ENCODE results near the gene RGS19.

The RGS19 gene

DNA sequence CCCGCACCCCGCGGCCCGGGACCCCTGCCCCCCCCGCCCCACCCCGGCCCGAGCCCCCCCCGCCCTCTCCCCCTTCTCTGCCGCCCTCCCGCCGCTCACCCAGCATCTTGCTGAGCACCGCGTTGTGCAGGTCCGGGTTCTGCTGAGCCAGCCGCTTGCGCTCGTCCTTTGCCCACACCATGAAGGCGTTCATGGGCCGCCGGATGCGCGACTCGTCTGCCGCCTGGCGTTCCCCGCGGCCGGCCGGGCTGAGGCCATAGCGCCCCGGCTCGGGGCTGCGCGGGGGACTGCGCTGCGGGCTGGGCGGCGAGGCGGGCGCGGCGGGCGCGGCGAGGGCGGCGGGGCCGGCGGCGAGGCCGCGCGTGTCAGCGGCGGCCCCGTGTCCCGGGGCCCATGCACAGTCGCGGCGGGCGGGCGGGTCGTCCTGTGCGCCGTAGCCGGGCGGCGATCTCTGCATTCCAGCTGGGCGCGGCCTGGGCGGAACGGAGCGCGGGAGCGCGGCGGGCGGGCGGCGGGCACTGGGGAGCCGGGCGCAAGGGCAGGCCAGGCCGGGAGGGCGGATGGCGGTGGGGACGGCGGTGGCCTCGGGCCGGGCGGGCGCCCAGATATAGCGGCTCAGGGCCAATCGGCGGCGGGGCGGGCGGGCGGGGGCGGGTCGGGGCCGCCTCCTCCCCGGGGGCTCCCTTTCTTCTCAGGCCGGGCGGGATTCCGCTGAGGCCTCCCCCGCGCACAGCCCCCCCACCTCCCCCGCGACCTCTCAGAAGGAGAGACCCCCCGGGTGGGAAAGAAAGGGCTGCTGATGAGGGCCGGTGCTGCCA, 30.0 kb downstream of the RGS19 start, which contains the start of gene SOX18:
Gene SOX18, minus strand, starts transcription at position 580 of the 818 bp plus-strand sequence. Its CDS starts 123 bp downstream, at position 457.
- no peak for DNase-seq (ENCODE audit: low read depth)

DNA sequence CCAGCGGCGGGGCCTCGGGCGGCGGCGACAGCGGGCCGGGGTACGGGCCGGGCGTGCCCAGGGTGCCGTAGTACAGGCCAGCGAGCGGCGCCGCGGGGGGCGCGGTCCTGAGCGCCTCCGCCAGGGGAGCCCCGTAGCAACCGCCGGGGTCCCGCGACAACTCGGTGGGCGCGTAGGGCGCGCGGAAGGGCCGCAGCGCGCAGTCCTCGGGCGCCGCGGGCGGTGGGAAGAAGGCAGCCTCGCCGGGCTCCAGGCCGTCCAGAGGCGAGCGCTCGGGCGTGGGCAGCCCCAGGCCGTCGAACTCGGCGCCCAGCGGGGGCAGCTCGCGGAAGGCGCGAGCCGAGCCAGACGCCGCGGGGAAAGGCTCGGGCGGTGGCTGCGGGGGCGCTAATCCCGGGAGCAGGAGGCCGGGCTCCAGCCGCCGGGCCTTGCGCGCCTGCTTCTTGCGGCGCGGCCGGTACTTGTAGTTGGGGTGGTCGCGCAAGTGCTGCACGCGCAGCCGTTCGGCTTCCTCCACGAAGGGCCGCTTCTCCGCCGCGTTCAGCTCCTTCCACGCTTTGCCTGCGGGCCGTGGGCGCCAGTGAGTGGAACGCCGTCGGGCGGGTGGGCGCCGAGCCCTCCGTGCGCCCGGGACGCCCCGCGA, 30.8 kb downstream of the RGS19 start:
- DNase-seq (ENCODE audit: low read depth): no peak

DNA sequence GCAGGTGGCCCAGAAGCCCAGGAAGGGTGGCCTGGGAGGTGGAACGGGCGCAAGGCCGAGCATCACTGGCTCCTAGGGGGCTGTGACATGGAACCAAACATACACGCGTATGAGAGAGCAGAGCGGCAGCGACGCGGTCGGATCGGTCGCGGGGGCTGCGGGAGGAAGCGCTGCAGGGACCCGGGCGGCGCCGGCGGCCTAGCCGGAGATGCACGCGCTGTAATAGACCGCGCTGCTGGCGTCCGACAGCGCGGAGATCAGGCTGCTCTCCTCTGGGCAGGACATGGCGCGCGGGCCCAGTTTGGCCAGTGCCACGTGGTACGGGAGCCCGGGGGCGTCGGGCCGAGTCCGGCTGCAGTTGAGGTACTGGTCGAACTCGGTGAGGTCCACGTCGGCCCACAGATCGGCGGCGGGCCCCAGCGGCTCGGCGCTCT, 31.3 kb downstream of the RGS19 start:
- no peak for DNase-seq (ENCODE audit: low read depth)

DNA sequence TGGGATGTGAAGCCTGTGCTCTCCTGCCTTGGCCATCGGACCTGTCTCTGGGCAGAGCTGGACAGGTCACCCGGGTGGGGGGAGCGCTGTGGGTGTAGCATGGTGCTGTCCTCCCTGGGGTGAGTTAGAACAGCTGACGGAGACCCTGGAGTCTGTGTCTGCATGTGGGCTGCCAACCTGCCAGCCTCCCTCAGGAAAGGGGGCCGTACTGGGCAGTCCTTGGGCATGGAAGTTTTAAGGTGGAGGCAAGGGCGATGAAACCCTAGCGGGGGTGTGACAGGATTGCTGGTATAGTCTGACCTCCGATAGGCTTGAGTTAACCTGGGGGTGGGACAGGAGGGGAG, 32.3 kb downstream of the RGS19 start:
- DNase-seq (ENCODE audit: low read depth): no peak

DNA sequence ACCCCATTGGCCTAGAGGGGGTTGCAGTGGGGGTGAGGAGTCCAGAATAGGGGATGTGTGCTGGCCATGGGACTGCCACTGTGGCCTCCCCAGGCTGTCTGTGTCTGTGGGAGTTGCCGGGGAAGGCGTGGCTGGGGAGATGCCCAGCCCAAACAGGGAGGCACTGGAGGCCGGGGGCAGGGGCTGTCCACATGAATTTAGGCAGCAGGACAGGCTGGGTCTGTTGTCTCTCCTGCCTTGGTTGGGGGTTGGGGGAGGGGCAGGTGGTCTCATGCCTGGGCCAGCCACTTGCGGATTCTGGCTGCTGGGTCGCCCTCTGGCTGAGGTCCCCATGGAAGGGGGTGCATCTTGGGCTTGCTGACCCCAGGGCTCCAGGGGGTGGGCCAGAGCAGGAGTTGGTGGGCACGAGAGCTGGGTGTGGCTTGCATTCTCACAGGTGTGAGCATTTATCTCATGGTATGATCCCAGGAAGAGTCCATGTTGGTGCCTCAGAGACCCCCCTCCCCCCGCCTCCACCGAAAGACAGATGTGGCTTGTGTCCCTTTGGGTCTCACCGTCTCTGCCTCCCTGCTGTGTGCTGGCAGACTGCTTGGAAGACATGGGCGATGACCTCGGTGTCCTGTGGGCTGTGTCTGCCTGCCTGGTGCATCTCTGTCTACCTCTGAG, 33.8 kb downstream of the RGS19 start:
- no peak for DNase-seq (ENCODE audit: low read depth)

DNA sequence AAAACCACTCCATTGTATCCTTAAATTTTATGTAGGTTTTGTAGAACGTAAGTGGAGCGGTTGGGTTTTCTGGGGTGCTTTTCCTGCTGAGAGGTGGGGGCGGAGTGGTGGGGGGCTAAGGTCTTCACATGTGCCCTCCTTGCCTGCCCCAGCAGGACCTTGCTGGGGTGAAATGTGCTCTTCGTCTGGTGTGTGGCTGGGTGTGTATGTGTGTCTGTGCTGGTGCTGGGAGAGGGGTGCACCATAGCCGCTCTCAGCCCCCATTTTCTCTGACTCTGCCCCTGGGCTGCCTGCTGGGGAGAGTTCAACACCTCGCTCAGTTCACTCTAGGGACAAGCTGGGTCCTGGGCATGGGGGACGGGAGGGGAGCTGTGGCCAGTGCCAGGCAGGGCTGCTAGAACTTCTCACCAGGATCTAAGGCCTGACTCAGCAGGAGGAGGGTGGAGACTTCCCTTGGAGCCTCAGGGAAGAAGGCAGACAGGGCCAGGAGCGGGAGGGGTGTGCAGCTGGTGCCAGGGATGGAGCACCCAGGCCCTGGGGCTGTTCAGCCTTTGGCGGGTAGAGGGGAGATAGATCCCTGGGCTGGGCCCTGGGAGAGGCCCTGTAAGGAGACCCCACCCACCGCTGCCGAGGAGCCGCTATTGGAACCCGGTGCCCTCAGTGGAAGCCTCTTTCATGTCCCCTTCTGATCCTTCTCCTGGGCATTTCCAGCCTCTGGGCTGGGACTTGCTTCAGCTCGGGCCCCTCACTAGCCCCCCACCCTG, 34.7 kb downstream of the RGS19 start:
- DNase-seq (ENCODE audit: low read depth): no peak

DNA sequence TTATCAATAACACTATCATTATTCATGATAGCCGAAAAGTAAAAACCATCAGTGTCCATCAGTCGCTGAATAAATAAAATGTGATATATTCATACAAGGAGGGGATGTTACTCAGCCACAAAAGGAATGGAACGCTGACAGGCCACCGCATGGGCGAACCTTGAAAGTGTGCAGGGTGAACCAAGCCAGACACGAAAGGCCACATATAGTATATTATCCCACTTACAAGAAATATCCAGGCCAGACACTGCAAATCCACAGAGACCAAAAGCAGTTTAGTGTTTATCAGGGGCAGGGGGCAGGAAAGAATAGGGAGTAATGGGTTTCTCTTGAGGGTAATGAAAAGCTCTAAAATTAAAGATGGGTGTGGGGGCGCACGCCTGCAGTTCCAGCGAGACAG, 35.5 kb downstream of the RGS19 start:
- DNase-seq (ENCODE audit: low read depth): no peak

DNA sequence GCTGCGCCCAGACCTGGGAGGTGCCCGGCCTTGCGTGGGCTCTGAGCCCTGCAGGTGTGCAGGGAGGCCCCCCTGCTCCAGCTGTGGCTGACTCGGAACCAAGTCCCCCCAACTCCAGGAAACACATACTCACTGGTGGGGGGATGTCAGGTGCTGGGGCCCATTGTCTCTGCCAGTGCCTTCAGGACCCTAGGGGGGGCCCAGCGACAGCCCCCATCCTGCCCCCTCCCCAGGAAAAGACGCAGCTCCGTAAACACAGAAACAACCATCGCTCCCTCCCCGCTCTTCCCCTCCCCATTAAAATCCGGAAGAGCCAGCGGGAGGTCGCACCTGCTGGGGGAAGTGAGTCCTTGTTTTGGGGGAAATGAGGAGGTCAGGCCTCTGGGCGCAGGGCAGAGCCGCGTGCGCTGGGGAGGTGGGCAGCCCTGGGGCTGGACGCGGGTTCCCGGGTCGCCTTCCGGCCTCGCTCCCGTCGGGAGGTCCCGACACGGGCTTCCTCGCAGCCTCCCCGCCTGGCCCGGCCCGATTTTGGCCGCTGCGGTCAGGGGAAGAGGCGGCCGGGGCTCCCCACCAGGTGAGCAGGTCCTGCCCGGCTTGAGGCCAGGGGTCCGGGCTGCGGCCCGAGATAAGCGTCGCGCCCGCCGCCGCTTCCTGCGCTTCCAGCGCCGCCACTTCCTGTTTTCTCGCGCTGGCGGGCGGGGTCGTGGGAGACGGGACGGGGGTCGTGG, 37.1 kb downstream of the RGS19 start:
- no peak for DNase-seq (ENCODE audit: low read depth)

DNA sequence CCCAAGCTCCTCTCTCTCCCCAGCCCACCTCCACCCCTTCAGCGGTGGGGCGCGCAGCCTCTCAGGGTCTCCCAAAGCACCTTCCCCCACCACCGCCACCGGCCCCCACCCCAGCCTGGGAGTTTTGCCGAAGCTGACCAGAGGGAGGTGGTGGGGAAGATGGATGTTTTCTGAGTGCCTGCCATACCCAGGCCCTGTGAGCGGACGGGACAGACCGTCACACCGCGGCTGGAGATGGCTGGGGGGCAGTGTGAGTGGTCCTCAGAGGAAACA, 37.6 kb downstream of the RGS19 start:
- no peak for DNase-seq (ENCODE audit: low read depth)

DNA sequence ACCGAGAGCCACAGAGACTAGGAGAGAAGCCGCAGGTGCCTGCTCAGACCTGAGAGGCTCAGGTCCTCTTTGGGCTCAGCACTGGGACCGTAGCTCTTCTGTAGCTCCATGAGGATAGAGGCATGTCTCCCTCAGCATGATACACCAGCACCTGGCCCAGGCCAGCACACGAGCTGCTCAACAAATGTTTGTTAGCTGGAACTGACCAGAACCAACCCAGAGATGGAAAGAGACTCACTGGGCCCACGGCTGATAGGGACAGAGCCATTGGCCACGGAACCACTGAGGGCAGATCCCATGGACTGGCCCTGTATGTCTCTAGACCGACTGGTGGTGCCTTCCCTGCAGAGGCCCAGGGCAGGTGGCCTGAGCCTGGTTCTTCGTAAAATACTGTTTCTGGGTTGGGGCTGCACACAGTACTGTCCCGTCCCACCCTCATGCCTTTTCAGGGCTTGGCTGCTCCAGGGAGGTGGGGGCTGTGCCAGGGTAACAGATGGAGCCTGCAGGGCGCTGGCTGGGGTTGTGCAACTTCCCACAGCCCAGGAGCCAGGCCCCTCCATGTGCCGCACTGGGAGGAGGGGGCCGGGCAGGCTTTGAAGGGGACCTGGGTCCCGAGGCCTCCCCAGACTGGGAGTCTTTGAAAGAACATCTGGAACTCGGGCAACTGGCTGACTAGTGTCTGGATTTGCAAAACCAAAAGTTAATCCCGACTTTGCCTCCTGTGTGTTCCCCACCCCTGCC, 38.1 kb downstream of the RGS19 start:
- no peak for DNase-seq (ENCODE audit: low read depth)

DNA sequence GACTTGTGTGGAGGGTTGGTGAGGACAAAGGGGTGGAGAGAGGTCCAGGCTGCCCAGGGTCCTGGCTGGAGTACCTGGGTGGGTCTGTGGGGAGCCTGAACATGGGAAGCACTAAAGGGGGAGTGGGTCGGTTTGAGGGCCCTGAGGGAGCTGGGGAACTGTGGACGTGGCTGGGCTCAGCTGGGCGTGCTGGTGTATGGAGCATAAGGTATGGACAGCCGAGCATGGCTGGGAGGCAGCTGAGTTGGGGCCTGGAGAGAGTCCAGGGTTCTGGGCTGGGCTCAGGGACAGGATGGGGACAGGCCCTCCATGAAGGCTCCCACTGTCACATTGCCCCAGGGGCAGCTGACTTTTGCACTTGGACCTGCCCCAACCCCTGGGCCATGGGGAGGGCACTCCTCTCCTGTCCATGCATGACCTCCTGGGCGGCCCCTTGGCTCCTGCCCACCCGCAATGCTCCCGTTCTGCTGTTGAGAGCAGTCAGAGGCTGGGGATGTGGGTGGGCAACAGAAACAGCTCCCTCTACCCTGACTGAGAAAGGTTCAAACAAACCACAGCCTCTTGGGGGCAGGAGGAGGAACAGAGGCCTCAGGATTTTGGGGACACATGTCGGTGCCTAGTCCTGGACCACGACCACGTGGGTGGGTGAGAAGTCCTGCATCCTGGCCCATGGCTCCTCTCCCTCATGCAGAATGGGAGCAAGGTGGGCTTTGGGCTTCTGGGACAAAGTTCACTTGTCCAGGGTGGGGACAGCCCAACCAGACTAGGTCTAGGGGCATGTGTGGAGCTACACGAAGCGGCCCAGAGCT, 38.9 kb downstream of the RGS19 start:
- DNase-seq (ENCODE audit: low read depth): no peak

DNA sequence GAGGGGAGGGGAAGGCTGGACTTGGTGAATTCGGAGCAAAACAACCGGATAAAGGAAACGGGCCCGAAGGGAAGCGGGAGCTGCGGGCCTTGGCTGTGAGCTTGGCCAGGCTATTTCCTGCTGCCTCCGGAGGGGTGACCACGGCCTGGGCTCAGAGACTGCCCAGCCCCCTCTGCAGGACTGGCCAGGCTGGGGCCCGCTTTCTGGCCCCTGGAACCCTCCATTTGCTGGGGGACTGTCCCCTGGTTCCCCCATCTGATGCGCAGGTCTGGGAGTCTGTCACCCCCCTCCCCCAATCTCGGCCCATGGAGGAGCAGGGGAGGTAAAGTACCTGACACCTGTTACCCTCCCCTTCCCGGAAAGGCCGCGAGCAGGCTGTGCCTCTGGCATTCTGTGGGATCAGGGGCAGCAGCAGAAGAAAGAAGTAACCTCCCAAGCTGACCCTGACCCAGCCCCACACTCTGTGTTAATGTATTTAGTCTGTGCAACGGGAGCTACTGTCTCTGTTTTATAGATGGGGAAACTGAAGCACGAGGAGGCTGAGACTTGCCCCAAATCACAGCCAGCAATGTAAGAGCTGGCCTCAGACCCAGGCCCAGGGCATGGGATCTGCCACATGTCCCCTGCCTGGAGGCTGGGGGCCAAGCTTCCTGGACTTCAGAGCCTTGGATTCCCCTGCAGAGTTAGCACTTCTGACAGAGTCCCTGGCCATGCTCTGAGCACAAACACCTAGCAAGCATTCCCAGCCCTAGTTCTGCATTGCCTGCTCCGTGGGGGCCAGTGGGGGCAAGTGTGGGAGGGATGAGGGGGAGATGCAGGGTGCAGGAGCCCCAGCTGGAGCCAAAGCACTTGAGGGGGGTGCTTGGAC, 39.8 kb downstream of the RGS19 start:
- no peak for DNase-seq (ENCODE audit: low read depth)

DNA sequence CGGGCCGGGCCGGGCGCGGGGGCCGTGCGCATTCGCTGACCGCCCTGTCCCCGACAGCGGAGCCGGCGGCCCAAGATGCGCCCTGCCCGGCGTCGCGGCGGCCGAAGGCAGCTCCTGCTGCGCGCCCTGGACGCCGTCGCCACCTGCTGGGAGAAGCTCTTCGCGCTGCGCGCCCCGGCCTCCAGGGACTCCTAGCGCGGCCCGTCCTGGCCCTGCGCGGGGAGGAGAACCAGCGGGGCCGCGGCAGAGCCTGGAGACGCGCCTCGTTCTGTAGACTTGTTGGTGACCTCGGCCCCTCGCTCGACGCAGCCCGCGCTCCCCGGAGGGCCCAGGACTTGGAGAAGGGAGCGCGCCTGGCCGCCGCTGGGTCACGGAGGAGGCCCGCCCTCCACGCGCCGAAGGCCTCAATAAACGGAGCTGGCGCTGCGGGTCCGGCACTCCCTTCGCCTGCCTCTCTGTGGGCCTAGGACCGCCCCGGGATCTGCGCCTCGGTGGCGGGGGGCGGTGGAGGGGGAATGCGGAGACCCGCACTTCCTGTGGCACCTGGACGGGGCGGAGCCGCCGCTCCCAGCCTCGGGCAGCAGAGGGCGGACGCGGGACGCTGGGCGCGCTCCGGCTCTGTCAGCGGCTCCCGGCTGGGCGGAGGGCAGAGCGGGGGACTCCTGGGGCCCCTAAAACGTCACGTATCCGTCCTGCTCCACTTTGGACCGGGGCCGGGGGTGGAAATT, 40.6 kb downstream of the RGS19 start:
- peak; percentile 69 for DNase-seq (ENCODE audit: low read depth)

DNA sequence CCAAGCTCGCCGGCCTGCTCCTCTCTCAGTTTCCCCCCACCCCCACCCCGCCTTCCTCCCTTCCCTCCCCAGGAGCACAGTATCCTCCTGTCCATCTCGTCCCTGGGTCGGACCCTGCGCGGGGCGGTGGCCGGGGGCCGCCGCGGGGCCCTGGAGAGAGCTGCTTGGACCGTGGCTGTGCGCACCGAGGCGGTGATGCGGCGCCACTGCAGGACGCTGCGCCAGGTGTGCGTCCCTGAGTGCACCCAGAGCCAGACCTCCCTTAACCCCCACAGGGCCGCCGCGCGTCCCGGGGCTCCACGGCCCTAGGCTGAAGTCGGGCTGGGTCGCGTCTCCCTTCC, 41.1 kb downstream of the RGS19 start:
- no peak for DNase-seq (ENCODE audit: low read depth)

DNA sequence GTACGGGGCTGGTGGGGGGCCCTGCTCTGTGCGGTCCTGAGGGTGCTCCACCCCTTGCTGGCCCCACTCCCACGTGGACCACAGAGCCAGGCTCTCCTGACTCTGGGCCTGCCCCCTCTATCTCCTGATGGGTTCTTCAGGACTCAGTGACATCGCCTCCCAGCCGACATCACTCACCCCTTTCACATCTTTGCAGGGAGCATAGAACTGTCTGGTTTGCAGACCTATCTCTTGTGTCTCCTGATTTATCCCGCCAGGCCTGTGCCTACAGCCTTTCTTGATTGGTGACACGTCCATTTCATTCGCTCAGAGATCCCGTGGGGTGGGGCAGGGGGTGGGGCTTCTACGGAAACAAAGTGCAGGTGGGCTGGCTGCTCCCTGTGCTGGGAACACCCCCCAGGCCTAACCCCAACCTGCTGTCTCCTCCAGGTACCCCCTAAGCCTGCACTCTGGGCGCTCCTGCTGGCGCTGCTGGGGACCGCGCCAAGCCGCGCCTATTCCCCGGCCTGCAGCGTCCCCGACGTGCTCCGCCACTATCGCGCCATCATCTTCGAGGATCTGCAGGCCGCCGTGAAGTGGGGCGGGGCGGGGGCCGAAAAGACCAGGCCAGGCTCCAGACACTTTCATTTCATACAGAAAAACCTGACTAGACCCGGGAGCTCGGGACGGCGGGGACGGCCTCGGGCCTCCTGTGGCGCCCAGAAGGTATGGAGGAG, 41.7 kb downstream of the RGS19 start:
- DNase-seq (ENCODE audit: low read depth): no peak

DNA sequence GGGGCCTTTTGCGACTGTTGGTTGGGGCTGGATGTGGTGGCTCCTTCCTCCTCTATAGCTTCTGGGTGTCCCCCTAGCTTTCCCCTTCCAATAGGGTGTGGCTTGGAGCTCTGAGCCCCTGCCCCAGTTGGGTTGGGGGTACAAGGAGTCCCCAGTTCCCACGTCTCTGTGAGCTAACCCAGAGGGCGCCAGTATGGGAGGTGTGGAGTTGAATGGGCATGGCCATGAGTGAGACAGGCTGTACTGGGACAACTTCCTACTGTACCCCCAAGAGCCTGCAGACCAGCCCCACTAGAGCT, 42.2 kb downstream of the RGS19 start:
- no peak for DNase-seq (ENCODE audit: low read depth)

DNA sequence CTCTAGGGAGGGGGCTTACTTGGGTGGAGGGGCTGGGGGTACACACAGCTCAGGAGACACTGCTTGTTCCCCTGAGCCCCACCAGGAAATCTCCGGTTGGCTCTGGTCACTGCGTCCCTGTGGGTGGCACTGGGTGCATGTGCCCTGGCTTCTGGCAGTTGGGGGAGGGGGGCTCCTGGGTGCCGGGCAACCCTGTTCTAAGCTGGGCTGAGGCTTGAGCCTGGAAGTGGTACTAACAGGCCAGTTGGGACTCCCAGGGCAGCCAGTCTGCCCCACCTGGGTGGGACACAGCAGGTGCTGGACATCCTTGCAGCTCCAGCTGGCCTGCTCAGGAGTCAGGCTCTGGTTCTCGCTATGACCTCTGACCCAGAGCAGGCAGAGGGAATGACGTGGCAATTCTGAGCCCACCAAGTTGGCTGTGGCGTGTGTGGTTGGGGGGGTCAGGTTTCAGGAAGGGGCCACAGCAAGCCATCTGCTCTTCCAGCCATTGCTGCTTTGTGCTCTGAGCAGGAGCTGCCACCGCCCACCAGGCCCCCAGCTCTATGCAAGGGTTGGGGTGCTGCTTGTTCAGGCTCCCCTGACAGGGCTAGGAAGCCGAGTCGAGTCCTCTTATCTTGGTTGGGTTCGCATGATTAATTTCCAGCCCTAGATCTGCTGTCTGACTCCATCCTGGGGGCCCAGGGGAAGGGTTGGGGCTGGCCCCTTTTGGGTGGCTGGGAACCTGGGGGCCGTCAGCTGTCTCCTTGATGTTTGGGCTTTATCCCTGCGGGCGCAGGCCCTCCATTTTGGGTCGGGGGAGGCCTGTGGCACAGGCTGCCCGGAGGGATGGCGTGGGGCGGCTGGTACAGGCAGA, 42.7 kb downstream of the RGS19 start:
- DNase-seq (ENCODE audit: low read depth): no peak
